Stimulated activated naive CD8-positive, alpha-beta T cell treated with anti-CD3 and anti-CD28 coated beads, Interleukin-15, amount 100 ng/mL, for 72 hours (primary cell): ENCODE data around the gene FAM167B.
"Not testable (repeated sequence)": the region's sequence is repeated elsewhere in the genome, so short reads cannot be mapped to it uniquely, and the experiment has no call there.

Experiments used
- ATAC-seq: fragments of 150-1000 bp; cut with Tn5 transposase; 2 replicates; pipeline ENCODE4 v1.10.0; 2021; ENCODE audit warnings: mild to moderate bottlenecking, moderate library complexity
- DNase-seq, 2 donors: peaks; one replicate each; pipeline ENCODE4 v3.0.0; 2021 to 2022
- H3K27ac Mint-ChIP-seq, 2 donors: one replicate each; pipeline ENCODE4 v1.8.0; 2022; ENCODE audit warnings: mild to moderate bottlenecking in 2 of 2, mixed read lengths in 2 of 2, moderate library complexity in 2 of 2
- H3K27me3 Mint-ChIP-seq: one replicate; pipeline ENCODE4 v1.8.0; 2022; ENCODE audit warnings: mixed read lengths
- H3K4me1 Mint-ChIP-seq: one replicate; pipeline ENCODE4 v1.8.0; 2022; ENCODE audit warnings: mild to moderate bottlenecking, mixed read lengths
- H3K4me3 Mint-ChIP-seq, 2 donors: one replicate each; pipeline ENCODE4 v1.8.0; 2022; ENCODE audit warnings: mild to moderate bottlenecking in 2 of 2, mixed read lengths in 2 of 2, moderate library complexity in 1 of 2
- H3K9me3 Mint-ChIP-seq, 2 donors: one replicate each; pipeline ENCODE4 v1.8.0; 2022; ENCODE audit warnings: mixed read lengths in 2 of 2

Gene FAM167B

DNA sequence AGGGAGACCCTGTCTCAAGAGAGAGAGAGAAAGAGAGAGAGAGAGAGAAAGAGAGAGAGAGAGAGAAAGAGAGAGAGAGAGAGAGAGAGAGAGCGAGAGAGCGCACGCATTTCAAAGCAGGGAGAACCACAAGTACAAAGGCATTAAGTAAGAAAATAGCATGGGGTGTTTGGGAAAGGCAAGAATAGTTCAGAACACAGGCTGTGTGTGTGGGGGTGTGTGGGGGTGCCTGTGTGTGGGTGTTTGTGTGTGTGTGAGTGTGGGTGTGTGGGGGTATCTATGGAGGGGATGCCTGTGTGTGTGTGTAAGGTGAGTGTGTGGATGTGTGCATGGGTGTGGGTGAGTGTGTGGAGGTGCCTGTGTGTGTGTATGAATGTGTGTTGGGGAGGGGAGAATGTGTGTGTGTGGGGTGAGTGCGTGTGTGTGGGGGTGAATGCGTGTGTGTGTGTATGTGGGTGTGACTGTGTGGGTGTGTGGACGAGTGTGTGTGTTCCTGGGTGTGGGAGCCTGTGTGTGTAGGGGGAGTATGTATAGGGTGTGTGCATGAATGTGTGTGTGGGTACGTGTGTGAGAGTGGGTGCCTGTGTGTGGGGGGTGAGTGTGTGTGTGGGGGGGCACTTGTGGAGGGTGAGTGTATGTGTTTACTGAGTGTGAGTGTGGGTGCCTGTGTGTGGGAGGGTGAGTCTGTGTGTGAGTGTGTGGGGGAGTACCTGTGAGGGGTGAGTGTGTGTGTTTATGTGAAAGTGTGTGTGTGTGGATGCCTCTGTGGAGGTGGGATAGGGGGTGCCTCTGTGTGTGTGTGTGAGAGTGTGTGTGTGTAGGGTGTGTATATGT is 25.8 kb downstream of the FAM167B start:
- no peak for DNase-seq

DNA sequence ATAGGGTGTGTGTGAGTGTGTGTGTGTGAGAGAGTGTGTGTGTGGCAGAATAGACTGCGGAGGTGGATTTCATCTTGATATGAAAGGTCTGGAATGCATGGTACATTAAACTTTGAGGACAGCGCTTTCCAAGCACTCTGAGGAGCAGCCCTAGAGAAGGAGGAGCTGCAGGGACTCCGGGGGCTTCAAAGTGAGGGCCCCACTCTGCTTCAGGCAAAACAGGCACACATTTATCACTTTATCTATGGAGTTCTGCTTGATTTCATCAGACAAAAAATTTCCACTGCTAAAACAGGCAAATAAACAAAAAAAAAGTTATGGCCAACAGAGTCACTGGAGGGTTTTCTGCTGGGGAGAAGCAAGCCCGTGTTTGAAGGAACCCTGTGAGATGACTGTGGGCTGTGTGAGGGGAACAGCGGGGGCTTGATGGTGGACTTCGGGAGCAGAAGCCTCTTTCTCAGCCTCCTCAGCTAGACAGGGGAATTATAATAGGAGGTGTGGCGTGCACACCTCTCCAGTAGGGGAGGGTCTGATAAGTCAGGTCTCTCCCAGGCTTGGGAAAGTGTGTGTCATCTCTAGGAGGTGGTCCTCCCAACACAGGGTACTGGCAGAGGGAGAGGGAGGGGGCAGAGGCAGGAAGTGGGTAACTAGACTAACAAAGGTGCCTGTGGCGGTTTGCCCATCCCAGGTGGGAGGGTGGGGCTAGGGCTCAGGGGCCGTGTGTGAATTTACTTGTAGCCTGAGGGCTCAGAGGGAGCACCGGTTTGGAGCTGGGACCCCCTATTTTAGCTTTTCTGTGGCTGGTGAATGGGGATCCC is 26.6 kb downstream of the FAM167B start:
- Mint-ChIP-seq H3K27ac (peak overlapping the region; percentile 95 to 96), H3K27me3 (no peaks in the 10 kb centered on the region), H3K9me3 (no peaks in the 10 kb centered on the region), H3K4me3 (peak overlapping the region; percentile 65 to 77), H3K4me1 (peaks cover 65% of the 10 kb centered on the region)
- DNase-seq (peak; percentile 70 to 88), ATAC-seq (peak; percentile 95)

More for the DNA sequence above, 25.8 kb downstream of the FAM167B start:
- Mint-ChIP-seq H3K27me3 (no peaks in the 10 kb centered on the region), H3K9me3 (no peaks in the 10 kb centered on the region), H3K4me1 (peaks cover 67% of the 10 kb centered on the region), H3K27ac (peak overlapping the region; percentile 95 to 96), H3K4me3 (peak overlapping the region; percentile 65 to 77)
- ATAC-seq: peak; percentile 19

DNA sequence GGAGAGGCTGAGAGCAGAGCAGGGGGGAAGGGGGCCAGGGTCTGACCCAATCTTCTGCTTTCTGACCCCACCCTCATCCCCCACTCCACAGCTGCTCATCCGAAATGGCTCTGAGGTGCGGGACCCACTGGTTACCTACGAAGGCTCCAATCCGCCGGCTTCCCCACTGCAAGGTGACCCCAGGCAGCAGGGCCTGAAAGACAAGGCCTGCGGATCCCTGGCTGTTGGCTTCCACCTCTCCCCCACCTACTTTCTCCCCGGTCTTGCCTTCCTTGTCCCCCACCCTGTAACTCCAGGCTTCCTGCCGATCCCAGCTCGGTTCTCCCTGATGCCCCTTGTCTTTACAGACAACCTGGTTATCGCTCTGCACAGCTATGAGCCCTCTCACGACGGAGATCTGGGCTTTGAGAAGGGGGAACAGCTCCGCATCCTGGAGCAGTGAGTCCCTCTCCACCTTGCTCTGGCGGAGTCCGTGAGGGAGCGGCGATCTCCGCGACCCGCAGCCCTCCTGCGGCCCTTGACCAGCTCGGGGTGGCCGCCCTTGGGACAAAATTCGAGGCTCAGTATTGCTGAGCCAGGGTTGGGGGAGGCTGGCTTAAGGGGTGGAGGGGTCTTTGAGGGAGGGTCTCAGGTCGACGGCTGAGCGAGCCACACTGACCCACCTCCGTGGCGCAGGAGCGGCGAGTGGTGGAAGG is 27.8 kb downstream of the FAM167B start:
- DNase-seq (no peak), ATAC-seq (no peak)
- H3K27ac Mint-ChIP-seq: peak overlapping the region; percentile 74 to 95
- peak overlapping the region; percentile 65 to 77 for H3K4me3 Mint-ChIP-seq
- H3K4me1 Mint-ChIP-seq: peaks cover 54% of the 10 kb centered on the region
- H3K27me3 Mint-ChIP-seq: no peaks in the 10 kb centered on the region
- no peaks in the 10 kb centered on the region for H3K9me3 Mint-ChIP-seq

DNA sequence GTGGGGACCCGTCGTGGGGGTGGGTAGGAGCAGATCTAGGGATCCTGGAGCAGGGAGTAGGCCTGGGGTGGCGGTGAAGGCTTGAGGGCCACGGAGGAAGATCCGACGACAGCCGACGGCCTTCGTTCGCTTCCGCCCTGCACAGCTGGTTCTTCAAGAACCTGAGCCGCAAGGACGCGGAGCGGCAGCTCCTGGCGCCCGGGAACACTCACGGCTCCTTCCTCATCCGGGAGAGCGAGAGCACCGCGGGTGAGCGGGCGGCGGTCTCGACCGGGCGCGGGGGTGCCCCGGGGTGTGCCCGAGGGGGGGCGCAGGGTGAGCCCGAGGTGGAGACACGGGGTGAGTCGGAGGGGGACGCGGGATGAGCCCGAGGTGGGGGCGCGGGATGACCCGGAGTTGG is 28.4 kb downstream of the FAM167B start:
- ATAC-seq (no peak), DNase-seq (no peak)
- Mint-ChIP-seq H3K27me3 (no peaks in the 10 kb centered on the region), H3K9me3 (no peaks in the 10 kb centered on the region), H3K4me1 (peaks cover 52% of the 10 kb centered on the region), H3K27ac (peak overlapping the region; percentile 2 to 74), H3K4me3 (peak overlapping the region; percentile 65 to 77)

DNA sequence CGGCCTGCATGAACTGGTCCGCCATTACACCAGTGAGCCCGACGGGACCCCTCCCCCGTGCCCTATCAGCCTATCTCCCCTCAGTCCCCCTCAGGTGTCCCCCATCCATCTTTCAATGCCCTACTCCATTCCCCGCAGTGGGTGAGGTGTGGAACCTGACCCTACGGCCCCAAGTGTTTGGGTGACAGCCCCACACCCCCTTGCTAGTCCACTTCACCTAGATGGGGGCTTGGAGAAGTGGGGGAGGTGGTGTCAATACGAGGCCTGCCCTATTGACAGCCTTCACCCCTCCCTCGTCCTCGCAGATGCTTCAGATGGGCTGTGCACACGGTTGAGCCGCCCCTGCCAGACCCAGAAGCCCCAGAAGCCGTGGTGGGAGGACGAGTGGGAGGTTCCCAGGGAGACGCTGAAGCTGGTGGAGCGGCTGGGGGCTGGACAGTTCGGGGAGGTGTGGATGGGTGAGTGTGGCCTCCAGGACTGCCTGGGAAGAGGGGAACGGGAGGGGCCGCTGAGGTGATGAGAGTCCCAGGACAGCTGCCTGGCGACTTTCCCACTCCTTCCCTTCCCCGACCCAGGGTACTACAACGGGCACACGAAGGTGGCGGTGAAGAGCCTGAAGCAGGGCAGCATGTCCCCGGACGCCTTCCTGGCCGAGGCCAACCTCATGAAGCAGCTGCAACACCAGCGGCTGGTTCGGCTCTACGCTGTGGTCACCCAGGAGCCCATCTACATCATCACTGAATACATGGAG is 29.2 kb downstream of the FAM167B start:
- H3K4me3 Mint-ChIP-seq: no peak overlapping the region
- ATAC-seq (no peak), DNase-seq (no peak)
- H3K27ac Mint-ChIP-seq: peak overlapping the region; percentile 13 to 57
- H3K9me3 Mint-ChIP-seq: no peaks in the 10 kb centered on the region
- H3K4me1 Mint-ChIP-seq: peaks cover 47% of the 10 kb centered on the region
- no peaks in the 10 kb centered on the region for H3K27me3 Mint-ChIP-seq

DNA sequence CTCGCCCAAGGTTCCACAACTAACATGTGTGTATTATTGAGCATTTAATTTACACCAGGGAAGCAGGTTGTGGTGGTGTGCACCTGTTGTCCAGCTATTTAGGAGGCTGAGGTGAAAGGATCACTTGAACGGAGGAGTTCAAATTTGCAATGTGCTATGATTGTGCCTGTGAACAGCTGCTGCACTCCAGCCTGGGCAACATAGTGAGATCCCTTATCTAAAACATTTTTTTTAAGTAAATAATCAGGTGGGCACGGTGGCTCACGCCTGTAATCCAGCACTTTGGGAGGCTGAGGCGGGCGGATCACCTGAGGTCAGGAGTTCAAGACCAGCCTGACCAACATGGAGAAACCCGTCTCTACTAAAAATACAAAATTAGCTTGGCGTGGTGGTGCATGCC is 37.8 kb downstream of the FAM167B start:
- ATAC-seq, H3K4me3 Mint-ChIP-seq, H3K9me3 Mint-ChIP-seq, H3K4me1 Mint-ChIP-seq, DNase-seq, H3K27me3 Mint-ChIP-seq: not testable (repeated sequence)
- H3K27ac Mint-ChIP-seq: peak overlapping the region; percentile 12 to 57

DNA sequence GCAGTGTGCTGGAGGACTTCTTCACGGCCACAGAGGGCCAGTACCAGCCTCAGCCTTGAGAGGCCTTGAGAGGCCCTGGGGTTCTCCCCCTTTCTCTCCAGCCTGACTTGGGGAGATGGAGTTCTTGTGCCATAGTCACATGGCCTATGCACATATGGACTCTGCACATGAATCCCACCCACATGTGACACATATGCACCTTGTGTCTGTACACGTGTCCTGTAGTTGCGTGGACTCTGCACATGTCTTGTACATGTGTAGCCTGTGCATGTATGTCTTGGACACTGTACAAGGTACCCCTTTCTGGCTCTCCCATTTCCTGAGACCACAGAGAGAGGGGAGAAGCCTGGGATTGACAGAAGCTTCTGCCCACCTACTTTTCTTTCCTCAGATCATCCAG is 38.6 kb downstream of the FAM167B start:
- DNase-seq: no peak
- Mint-ChIP-seq H3K9me3 (no peaks in the 10 kb centered on the region), H3K27me3 (no peaks in the 10 kb centered on the region), H3K4me1 (peaks cover 7% of the 10 kb centered on the region), H3K27ac (no peak overlapping the region), H3K4me3 (no peak overlapping the region)
- no peak for ATAC-seq

DNA sequence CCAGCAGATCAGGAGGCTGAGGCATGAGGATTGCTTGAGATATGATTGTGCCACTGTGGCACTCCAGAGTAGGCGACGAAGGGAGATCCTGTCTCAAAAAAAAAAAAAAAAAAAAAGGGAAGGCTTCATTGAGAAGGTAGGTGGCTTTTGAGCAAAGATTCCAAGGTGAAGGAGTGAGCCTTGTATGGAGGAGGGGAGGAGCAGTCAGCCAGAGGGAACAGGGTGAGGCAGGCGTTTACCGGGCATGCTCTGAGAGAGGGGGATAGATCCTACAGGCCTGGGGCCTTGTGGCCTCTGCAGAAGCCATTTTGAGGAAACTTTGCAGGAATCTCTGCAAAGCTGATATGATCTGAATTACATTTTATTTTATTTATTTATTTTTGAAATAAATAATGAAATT is 39.7 kb downstream of the FAM167B start:
- Mint-ChIP-seq H3K27me3 (no peaks in the 10 kb centered on the region), H3K27ac (peak overlapping the region in 1 of 2 donors; percentile 90), H3K4me1 (peaks cover 19% of the 10 kb centered on the region), H3K4me3 (no peak overlapping the region), H3K9me3 (no peaks in the 10 kb centered on the region)
- ATAC-seq: no peak
- DNase-seq: no peak

DNA sequence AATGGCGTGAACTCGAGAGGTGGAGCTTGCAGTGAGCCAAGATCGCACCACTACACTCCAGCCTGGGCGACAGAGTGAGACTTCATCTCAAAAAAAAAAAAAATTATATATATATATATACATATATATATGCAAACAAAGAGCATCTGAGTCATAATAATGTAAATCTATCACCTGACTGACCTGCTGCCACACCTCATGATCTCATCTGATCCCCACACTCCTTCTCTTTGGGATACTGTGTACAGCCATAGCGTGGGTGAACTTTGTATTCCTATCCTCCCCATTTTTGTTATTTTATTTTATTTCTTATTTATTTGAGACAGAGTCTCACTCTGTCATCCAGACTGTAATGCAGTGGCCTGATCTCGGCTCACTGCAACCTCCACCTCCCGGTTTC is 42.2 kb downstream of the FAM167B start:
- Mint-ChIP-seq H3K4me1 (peaks cover 33% of the 10 kb centered on the region), H3K27ac (no peak overlapping the region), H3K4me3 (no peak overlapping the region), H3K27me3 (no peaks in the 10 kb centered on the region), H3K9me3 (no peaks in the 10 kb centered on the region)
- no peak for ATAC-seq
- no peak for DNase-seq

DNA sequence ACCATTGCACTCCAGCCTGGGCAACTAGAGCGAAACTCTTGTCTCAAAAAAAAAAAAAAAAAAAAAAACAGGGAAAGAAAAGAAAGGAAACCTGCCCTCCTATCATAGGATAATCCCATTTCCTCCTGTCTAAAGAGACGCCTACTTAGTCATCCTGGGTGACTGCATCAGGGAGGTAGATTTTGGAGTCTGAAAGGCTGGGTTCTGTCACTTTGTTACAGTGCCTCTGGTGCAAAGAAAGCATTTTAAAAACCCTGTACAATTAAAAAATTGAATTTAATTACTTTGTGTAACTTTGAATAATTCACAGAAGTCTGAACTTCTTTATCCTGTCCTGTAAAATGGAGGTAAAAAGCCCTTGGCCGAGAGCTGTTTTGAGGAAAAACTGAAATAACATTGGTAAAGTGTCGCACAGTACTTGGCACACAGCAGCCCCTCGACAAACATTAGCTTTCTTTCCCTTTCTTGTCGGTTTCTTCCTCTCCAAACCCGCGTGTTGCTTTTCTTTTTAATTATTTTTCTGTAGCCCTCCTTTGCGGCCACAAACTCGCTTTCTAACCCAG is 44.2 kb downstream of the FAM167B start:
- DNase-seq (no peak), ATAC-seq (no peak)
- Mint-ChIP-seq H3K27ac (peak overlapping the region; percentile 94 to 98), H3K4me3 (peak overlapping the region; percentile 93 to 96), H3K27me3 (no peaks in the 10 kb centered on the region), H3K9me3 (no peaks in the 10 kb centered on the region), H3K4me1 (peaks cover 53% of the 10 kb centered on the region)

DNA sequence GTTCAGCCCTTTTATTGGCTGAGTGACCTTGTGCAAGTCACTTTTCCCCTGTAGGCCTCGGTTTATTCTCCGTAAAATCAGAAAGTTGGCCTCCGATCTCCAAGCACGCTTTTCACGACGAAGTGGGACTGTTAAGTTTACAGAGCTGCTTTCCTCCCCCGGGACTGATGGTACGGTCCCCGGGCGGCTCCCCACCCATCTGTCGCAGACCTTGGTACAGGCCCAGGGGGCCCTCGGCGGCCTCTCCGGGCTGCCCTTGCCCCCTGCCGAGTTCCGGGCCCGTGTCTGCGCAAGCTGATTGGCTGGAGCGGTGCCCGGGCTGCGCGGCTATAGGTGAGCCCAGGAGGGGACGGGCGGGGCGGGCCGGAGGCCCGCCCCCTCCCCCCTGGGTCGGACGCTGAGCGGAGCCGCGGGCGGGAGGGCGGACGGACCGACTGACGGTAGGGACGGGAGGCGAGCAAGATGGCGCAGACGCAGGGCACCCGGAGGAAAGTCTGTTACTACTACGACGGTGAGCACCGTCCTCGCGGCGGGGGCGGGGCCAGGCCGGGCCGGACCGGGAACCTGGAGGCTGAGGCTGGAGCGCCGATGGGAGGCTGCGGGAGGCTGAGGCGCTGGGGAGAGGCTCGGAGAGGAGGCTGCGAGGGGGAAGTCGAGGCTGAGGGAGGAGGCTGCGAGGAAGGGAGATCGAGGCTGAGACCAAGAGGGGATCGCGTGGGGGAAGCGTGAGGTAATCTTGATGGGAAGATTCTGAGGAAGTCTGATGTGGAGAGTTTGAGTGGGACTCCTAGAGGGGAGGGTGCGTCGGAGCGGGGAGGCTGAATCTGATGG is 44.9 kb downstream of the FAM167B start, which contains the start of gene HDAC1:
HDAC1 (plus strand) TSS at position 376 of the 831 bp plus-strand sequence; CDS start at position 463, 87 bp downstream.
- Mint-ChIP-seq H3K27me3 (no peaks in the 10 kb centered on the region), H3K4me1 (peaks cover 60% of the 10 kb centered on the region), H3K9me3 (no peaks in the 10 kb centered on the region), H3K4me3 (peak within 1 kb of the TSS; percentile 93 to 96), H3K27ac (peak within 1 kb of the TSS; percentile 94 to 98)
- peak; percentile 99 for DNase-seq
- peak; percentile 100 for ATAC-seq

DNA sequence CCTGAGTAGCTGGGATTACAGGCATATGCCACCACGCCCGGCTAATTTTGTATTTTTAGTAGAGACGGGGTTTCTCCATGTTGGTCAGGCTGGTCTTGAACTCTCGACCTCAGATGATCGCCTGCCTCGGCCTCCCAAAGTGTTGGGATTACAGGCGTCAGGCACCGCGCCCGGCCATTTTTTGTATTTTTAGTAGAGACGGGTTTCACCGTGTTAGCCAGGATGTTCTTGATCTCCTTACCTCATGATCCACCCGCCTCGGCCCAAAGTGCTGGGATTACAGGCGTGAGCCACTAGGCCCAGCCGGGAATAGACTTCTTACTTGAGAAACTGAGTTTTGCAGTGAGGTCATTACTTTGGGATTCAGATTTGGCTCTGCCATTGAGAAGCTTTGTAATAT is 51.2 kb downstream of the FAM167B start:
- H3K27me3 Mint-ChIP-seq, DNase-seq, ATAC-seq, H3K9me3 Mint-ChIP-seq, H3K4me3 Mint-ChIP-seq: not testable (repeated sequence)
- peaks cover 46% of the 10 kb centered on the region for H3K4me1 Mint-ChIP-seq
- H3K27ac Mint-ChIP-seq: peak overlapping the region in 1 of 2 donors; percentile 39
